HepG2 (cell line): ENCODE data around the gene CYB5A. TPM values are rescaled to one million over a fixed set of nuclear protein-coding genes. Genes with fewer than 3 reads are reported as not detected.

Source experiments
- THAP11 ChIP-seq: IDR thresholded peaks from 2 replicates; pipeline ENCODE4 v1.6.1; 2016; ENCODE audit warnings: missing biosample characterization, missing genetic modification reagents
- TSC22D2 ChIP-seq: sonication (generic); formaldehyde crosslinking; IDR thresholded peaks from 2 replicates; pipeline ENCODE4 v1.5.1; 2020; ENCODE audit warnings: missing genetic modification reagents, mild to moderate bottlenecking, borderline replicate concordance
- ZMYM3 ChIP-seq: sonication (generic); formaldehyde crosslinking; IDR thresholded peaks from 2 replicates; pipeline ENCODE4 v1.5.1; 2020; ENCODE audit warnings: mild to moderate bottlenecking, missing genetic modification reagents
- ZNF746 ChIP-seq: sonication (generic); formaldehyde crosslinking; IDR thresholded peaks from 2 replicates; pipeline ENCODE4 v1.8.0; 2022; ENCODE audit warnings: mild to moderate bottlenecking, missing genetic modification reagents
- ZNF788 ChIP-seq: sonication (generic); formaldehyde crosslinking; IDR thresholded peaks from 2 replicates; pipeline ENCODE4 v1.5.0; 2020; ENCODE audit warnings: mild to moderate bottlenecking, missing genetic modification reagents, borderline replicate concordance
- ZNF879 ChIP-seq: sonication (generic); formaldehyde crosslinking; IDR thresholded peaks from 2 replicates; pipeline ENCODE4 v1.8.1; 2023; ENCODE audit warnings: missing genetic modification reagents
- polyA plus RNA-seq, 8 experiments: library from polyadenylated mRNA; depleted of rRNA in 3 of 8; stranded (reverse) in 7 of 8; unstranded in 1 of 8; fragments of >200 nt; fragmentation: Illumina TruSeq in 4 of 8; extraction: Trizol in 4 of 8; gene quantifications; 2 replicates each; pipeline versions ENCODE4 v1.2.1 to v1.2.3, GENCODE V29; 2011 to 2016; ENCODE audit warnings: low read depth in 4 of 8, missing spikeins in 1 of 8, mixed read lengths in 1 of 8; ENCODE audit not compliant: insufficient read depth in 1 of 8
- total RNA-seq, 5 experiments: library from RNA; depleted of rRNA; stranded (reverse); fragments of >200 nt; fragmentation: Illumina TruSeq; extraction: Trizol; gene quantifications; 2 replicates each; pipeline ENCODE4 v1.2.3, GENCODE V29; 2016; ENCODE audit warnings: low read depth in 1 of 5
- TF ChIP-seq, protein P1 (sequence below): IDR thresholded peaks from 2 replicates; pipeline ENCODE4 v1.4.0; 2020; ENCODE audit warnings: mild to moderate bottlenecking, missing genetic modification reagents
- TF ChIP-seq, protein P2 (sequence below): IDR thresholded peaks from 2 replicates; pipeline ENCODE4 v1.6.1; 2016; ENCODE audit warnings: missing compliant biosample characterization, missing genetic modification reagents, borderline replicate concordance
- TF ChIP-seq, protein P3 (sequence below): IDR thresholded peaks from 2 replicates; pipeline ENCODE4 v1.6.1; 2016; ENCODE audit warnings: low read depth, missing genetic modification reagents, missing compliant biosample characterization
- TF ChIP-seq, protein P4 (sequence below): sonication (generic); formaldehyde crosslinking; IDR thresholded peaks from 2 replicates; pipeline ENCODE4 v1.8.1; 2023; ENCODE audit warnings: mild to moderate bottlenecking, moderate library complexity, missing genetic modification reagents
- TF ChIP-seq, protein P5 (sequence below): sonication (generic); formaldehyde crosslinking; IDR thresholded peaks from 2 replicates; pipeline ENCODE4 v1.5.0; 2020; ENCODE audit warnings: mild to moderate bottlenecking, missing genetic modification reagents, borderline replicate concordance
- TF ChIP-seq, protein P6 (sequence below): sonication (generic); formaldehyde crosslinking; IDR thresholded peaks from 2 replicates; pipeline ENCODE4 v1.5.0; 2020; ENCODE audit warnings: missing genetic modification reagents

CYB5A gene
- total and polyA plus RNA-seq, 2 of the 13 experiments (the other 11 are each of a cell fraction or from before 2014, with no cell fraction given) = 215 to 356 TPM

DNA sequence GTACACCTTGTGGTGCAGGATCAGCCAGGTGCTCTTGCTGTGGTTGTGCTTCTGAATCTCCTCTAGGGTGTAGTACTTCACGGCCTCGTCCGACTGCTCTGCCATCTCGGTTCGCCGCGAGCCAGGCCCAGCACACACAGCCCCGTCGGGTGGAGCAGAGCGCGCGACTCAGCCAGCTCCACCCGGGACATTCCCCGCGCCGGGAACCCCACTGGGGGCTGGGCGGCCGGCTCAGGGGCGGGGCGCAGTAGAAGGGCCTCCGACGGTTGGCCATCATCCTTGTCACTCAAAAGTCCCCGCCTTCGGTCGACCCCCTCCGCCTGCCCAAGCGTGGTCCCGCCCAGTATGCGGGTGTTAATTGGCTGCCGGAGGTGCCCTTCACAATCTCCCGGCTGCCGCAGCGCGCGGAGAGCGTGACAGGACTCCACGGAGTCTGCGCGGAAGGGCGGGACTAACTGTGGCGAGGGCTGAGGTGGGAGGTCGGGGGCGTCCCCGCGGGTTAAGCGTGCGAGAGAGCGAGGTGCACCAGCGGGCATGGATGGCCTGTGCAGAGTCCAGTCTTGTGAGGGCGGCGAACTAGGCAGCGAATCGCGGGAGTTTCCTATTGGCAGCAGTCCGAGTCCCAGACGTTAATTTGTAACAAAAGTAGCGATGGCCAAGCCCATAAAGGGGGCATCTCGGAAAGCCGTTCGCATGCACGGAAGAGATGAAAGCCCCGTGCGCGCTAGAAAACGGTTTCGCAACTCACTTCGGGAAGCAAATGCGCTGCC lies at the start of gene CYB5A (continued):
- TF ChIP-seq, protein P1, sequence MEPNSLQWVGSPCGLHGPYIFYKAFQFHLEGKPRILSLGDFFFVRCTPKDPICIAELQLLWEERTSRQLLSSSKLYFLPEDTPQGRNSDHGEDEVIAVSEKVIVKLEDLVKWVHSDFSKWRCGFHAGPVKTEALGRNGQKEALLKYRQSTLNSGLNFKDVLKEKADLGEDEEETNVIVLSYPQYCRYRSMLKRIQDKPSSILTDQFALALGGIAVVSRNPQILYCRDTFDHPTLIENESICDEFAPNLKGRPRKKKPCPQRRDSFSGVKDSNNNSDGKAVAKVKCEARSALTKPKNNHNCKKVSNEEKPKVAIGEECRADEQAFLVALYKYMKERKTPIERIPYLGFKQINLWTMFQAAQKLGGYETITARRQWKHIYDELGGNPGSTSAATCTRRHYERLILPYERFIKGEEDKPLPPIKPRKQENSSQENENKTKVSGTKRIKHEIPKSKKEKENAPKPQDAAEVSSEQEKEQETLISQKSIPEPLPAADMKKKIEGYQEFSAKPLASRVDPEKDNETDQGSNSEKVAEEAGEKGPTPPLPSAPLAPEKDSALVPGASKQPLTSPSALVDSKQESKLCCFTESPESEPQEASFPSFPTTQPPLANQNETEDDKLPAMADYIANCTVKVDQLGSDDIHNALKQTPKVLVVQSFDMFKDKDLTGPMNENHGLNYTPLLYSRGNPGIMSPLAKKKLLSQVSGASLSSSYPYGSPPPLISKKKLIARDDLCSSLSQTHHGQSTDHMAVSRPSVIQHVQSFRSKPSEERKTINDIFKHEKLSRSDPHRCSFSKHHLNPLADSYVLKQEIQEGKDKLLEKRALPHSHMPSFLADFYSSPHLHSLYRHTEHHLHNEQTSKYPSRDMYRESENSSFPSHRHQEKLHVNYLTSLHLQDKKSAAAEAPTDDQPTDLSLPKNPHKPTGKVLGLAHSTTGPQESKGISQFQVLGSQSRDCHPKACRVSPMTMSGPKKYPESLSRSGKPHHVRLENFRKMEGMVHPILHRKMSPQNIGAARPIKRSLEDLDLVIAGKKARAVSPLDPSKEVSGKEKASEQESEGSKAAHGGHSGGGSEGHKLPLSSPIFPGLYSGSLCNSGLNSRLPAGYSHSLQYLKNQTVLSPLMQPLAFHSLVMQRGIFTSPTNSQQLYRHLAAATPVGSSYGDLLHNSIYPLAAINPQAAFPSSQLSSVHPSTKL (CRISPR knock-in tag) = peak; percentile 86
- TF ChIP-seq THAP11 (CRISPR knock-in tag) = peak; percentile 83
- TF ChIP-seq TSC22D2 (CRISPR knock-in tag) = 0 out of 2 replicates have a peak, but pooled peaks have one; percentile 7
- TF ChIP-seq, protein P2, sequence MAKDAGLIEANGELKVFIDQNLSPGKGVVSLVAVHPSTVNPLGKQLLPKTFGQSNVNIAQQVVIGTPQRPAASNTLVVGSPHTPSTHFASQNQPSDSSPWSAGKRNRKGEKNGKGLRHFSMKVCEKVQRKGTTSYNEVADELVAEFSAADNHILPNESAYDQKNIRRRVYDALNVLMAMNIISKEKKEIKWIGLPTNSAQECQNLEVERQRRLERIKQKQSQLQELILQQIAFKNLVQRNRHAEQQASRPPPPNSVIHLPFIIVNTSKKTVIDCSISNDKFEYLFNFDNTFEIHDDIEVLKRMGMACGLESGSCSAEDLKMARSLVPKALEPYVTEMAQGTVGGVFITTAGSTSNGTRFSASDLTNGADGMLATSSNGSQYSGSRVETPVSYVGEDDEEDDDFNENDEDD (CRISPR knock-in tag) = peak; percentile 52; the same call in 1 of the 2 replicates
- TF ChIP-seq, protein P3, sequence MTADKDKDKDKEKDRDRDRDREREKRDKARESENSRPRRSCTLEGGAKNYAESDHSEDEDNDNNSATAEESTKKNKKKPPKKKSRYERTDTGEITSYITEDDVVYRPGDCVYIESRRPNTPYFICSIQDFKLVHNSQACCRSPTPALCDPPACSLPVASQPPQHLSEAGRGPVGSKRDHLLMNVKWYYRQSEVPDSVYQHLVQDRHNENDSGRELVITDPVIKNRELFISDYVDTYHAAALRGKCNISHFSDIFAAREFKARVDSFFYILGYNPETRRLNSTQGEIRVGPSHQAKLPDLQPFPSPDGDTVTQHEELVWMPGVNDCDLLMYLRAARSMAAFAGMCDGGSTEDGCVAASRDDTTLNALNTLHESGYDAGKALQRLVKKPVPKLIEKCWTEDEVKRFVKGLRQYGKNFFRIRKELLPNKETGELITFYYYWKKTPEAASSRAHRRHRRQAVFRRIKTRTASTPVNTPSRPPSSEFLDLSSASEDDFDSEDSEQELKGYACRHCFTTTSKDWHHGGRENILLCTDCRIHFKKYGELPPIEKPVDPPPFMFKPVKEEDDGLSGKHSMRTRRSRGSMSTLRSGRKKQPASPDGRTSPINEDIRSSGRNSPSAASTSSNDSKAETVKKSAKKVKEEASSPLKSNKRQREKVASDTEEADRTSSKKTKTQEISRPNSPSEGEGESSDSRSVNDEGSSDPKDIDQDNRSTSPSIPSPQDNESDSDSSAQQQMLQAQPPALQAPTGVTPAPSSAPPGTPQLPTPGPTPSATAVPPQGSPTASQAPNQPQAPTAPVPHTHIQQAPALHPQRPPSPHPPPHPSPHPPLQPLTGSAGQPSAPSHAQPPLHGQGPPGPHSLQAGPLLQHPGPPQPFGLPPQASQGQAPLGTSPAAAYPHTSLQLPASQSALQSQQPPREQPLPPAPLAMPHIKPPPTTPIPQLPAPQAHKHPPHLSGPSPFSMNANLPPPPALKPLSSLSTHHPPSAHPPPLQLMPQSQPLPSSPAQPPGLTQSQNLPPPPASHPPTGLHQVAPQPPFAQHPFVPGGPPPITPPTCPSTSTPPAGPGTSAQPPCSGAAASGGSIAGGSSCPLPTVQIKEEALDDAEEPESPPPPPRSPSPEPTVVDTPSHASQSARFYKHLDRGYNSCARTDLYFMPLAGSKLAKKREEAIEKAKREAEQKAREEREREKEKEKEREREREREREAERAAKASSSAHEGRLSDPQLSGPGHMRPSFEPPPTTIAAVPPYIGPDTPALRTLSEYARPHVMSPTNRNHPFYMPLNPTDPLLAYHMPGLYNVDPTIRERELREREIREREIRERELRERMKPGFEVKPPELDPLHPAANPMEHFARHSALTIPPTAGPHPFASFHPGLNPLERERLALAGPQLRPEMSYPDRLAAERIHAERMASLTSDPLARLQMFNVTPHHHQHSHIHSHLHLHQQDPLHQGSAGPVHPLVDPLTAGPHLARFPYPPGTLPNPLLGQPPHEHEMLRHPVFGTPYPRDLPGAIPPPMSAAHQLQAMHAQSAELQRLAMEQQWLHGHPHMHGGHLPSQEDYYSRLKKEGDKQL = 0 out of 2 replicates have a peak, but pooled peaks have one; percentile 40
- peak; percentile 90 for TF ChIP-seq ZNF746 (CRISPR knock-in tag)
- no peak for TF ChIP-seq ZMYM3 (CRISPR knock-in tag)
- TF ChIP-seq, protein P4, sequence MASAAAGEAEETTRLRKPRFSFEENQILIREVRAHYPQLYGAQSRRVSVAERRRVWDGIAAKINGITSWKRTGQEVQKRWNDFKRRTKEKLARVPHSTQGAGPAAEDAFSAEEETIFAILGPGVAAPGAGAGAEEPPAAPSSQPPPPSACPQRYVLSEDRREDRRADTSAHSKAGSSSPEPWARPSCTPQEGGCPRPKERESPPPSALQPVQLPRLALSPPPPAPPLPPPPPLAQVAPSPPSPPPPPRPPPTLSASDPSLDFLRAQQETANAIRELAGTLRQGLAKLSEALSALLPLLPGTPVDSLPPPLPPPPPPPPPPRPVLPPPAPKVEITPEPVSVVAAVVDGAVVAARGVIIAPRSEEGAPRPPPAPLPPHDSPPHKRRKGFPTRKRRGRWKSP (CRISPR knock-in tag) = no peak; the same call in 1 of the 2 replicates
- no peak for TF ChIP-seq ZNF879 (CRISPR knock-in tag)
- TF ChIP-seq, protein P5, sequence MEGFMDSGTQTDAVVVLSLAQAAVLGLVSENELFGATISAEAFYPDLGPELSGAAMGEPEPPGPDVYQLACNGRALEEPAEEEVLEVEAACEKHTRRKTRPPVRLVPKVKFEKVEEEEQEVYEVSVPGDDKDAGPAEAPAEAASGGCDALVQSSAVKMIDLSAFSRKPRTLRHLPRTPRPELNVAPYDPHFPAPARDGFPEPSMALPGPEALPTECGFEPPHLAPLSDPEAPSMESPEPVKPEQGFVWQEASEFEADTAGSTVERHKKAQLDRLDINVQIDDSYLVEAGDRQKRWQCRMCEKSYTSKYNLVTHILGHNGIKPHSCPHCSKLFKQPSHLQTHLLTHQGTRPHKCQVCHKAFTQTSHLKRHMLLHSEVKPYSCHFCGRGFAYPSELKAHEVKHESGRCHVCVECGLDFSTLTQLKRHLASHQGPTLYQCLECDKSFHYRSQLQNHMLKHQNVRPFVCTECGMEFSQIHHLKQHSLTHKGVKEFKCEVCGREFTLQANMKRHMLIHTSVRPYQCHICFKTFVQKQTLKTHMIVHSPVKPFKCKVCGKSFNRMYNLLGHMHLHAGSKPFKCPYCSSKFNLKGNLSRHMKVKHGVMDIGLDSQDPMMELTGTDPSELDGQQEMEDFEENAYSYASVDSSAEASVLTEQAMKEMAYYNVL (CRISPR knock-in tag) = no peak
- TF ChIP-seq, protein P6, sequence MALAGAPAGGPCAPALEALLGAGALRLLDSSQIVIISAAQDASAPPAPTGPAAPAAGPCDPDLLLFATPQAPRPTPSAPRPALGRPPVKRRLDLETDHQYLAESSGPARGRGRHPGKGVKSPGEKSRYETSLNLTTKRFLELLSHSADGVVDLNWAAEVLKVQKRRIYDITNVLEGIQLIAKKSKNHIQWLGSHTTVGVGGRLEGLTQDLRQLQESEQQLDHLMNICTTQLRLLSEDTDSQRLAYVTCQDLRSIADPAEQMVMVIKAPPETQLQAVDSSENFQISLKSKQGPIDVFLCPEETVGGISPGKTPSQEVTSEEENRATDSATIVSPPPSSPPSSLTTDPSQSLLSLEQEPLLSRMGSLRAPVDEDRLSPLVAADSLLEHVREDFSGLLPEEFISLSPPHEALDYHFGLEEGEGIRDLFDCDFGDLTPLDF (CRISPR knock-in tag) = peak; percentile 73; the same call in 1 of the 2 replicates
- TF ChIP-seq ZNF788 (CRISPR knock-in tag) = peak; percentile 56; the same call in 1 of the 2 replicates
